HG03439 (cell line): ENCODE data around the gene ARHGAP19.
"Not testable (repeated sequence)": the region's sequence is repeated elsewhere in the genome, so short reads cannot be mapped to it uniquely, and the experiment has no call there.

Experiments used
- ATAC-seq: cut with Tn5 transposase; IDR thresholded peaks from one replicate; pipeline ENCODE4 v1.9.1; 2021; ENCODE audit warnings: mild to moderate bottlenecking, moderate library complexity; ENCODE audit not compliant: unreplicated experiment

The ARHGAP19 gene

DNA sequence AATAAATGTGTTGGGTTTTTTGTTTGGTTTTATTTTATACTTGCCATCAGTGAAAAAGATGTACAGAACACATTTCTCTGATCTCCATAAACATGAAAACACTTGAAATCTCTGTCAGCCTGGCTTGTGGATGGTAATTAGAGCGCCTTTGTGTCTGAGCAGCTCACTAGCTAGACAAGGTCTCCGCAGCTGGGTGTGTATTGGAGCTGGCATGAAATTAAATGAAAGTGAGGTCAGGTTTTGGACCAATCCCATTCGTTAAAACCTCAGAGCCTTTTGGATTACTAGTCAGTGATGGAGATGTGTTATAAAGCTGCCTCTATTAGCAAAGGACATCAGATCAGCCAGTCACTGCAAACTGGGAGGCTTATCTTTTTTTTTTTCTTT is 29.4 kb upstream of the ARHGAP19 start:
- no peak for ATAC-seq

GRCh38 chr10:97321032-97321803 is 28.8 kb upstream of the ARHGAP19 start:
- no peak for ATAC-seq

DNA sequence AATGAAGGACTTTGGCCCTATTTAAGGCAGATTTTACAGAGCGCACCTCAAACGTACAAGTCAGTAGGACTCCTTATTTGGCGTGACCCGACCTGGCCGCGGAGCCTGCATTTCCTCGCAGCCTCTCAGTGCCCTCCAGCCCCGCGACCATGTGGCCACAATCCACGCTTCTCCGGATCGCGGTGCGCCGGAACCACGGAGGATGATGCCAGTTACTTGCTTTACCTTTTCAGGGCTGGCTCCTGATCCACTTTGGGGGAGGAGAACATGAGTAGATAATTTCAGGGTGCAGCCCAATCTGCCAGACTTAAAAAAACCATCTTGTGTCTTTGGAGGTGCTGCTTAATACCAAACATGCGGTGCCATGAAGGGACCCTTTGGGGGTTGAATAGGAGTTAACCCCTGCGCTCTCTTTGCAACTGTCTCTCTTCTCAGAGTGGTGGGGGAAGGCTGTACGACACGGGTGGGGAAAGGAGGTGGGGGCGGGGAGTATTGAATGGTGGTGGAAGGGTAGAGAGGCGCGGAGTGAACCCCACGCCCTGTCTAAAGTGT is 28.1 kb upstream of the ARHGAP19 start:
- ATAC-seq, result no peak

- ATAC-seq, result peak; percentile 30
Observed at GRCh38 chr10:97319671-97320479, 27.4 kb upstream of the ARHGAP19 start.

- peak; percentile 88 for ATAC-seq
Observed at GRCh38 chr10:97318772-97319651, 26.6 kb upstream of the ARHGAP19 start, which contains the start of gene FRAT1. FRAT1 (plus strand) TSS chr10:97319271; CDS start chr10:97319454, 183 bp downstream.

DNA sequence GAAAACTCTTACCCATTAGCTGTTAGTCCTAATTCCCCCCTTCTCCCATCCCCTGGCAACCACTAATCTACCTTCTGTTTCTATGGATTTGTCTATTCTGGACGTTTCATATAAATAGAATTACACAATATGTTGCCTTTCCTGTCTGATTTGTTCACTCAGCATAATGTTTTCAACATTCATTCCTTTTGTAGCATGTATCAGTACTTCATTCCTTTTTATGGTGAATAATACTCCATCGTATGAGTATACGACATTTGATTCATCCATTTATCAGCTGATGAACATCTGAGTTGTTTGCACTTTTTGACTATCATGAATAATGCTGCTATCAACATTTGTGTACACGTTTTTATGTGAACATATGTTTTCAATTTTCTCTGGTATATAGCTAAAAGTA is 22.2 kb upstream of the ARHGAP19 start:
- ATAC-seq, result no peak

- no peak for ATAC-seq
Observed at GRCh38 chr10:97312897-97313296, 20.5 kb upstream of the ARHGAP19 start.

- no peak for ATAC-seq
Observed at GRCh38 chr10:97311111-97311626, 18.7 kb upstream of the ARHGAP19 start.

DNA sequence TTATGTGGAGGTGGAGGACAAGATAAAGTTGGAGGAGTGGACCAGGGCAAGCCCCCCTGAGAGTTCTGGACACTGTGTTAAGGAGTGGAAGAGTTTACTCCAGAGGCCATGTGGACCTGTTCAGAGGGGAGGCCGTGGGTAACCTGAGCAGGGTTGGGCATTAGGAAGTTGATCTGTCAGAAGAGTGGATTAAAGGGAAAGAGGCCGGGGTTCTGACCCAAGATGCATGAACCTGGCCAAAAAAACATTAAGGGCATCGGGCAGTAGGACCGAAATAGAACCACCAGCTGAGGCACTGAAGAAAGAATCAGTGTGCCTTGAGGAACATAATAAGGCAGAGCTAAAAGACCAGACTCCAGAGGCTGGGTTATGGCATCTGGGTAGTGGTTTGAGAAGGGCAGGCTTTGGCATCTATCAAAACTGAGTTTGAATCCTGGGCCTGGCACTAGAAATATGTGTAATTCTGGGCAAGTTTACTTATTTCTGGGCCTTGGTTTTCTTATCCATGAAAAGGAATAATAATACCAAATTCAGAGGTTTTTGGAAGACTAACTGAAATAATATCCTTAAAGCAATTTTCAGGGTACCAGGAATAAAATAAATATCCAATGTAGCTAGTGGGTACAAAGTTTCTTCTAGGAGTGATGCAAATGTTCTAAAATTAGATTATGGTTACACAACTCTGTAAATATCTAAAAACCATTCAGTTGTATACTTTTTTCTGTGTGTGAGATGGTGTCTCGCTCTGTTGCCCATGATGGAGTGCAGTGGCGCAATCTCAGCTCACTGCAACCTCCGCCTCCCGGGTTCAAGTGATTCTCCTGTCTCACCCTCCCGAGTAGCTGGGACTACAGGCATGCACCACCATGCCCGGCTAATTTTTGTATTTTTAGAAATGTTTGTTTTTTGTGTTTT is 15.7 kb upstream of the ARHGAP19 start:
- ATAC-seq, result no peak

DNA sequence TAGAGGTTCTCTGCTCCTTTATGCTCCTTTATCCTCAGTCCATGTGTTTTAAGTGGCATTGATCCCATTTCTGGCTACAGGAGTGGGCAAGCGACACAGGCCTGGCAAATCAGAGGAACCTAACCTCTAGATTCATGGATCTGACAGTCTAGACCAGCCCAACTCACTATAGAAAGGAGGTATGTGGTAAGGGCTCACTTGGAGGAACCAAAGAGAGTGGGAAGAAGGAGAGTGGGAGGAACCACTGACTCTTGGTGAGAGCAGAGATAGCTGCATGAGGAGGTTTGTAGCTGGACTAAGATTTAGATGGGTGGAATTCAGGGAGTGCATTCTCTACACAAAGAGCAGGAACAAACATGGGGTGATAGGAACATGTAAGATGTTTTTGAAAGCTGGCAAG is 15.0 kb upstream of the ARHGAP19 start:
- no peak for ATAC-seq

DNA sequence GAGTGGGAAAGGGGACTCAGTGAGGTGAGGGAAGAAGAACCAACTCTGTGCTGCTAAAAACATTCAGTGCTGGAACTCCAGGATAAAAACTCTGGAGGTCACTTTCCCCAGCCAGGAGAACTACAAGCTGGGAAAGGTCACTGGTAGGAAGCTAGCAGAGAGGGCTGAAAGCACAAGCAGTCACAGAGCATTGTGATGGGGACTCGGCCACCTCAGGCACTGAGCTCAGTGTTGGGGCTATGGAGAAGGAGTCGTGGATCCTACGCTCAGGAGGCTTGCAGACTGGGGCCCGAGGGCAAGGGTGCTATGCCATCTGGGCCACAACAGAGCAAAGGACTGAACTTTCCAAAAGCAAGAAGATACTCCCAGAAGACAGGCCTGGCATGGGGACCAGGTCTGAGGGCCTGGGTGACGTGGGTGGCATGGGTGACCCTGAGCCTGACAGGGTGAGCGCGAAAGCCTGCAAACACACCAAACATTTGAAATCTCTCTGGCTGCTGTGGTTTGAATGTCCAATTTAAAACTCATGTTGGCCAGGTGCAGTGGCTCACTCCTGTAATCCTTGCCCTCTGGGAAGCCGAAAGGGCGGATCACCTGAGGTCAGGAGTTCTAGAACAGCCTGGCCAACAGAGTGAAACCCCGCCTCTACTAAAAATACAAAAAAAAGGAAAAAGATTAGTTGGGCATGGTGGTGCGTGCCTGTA is 9.8 kb upstream of the ARHGAP19 start:
- no peak for ATAC-seq

GRCh38 chr10:97300980-97301379 is 8.5 kb upstream of the ARHGAP19 start:
- ATAC-seq, result no peak

DNA sequence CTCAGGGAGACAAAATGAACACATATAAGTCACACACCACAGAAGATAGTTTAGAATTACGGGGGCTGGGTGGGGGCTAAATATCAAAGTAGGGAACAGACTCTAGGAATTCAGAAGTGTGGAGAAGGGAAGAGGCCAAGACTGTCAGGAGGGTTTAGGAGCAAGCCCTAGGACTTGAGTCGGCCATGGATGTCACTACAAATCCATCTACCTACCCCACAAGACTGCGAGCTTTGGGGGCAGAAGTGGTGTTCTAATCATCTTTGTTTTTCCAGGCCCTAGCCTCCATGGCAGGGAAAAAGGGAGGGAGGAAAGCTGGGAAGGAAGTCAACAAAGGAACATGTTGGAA is 5.8 kb upstream of the ARHGAP19 start:
- ATAC-seq, result no peak

- ATAC-seq, result no peak
Observed at GRCh38 chr10:97297556-97298222, 5.3 kb upstream of the ARHGAP19 start.

DNA sequence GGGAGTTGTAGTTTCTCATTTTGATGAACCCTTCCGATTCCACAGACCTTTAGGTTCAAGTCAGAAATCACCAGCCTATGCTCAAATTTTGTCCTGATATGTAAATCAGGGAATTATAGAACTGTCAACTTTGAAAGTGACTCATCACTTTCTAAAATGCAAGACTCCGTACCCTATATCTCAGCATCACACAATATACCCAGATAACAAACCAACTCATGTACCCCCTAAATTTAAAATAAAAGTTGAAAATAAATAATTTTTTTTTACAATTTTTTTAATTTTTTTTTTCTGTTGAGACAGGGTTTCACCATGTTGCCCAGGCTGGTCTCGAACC is 393 bp upstream of the ARHGAP19 start:
- ATAC-seq, result no peak

- ATAC-seq, result no peak
Observed at GRCh38 chr10:97291357-97292096, 910 bp downstream of the ARHGAP19 start.

GRCh38 chr10:97290576-97291356 is 1.7 kb downstream of the ARHGAP19 start:
- not testable (repeated sequence) for ATAC-seq
